Measurements from ENCODE around the gene MEIS1.

Gene MEIS1

GRCh38 chr2:66587216-66587615 is 152.3 kb downstream of the MEIS1 start:
- no peak for DNase-seq

GRCh38 chr2:66594001-66594400 is 159.1 kb downstream of the MEIS1 start:
- DNase-seq = no peak

GRCh38 chr2:66595556-66595955 is 160.6 kb downstream of the MEIS1 start:
- no peak for DNase-seq

- DNase-seq = no peak
Observed at GRCh38 chr2:66596256-66596655, 161.3 kb downstream of the MEIS1 start.

GRCh38 chr2:66601624-66602023 is 166.7 kb downstream of the MEIS1 start:
- DNase-seq = no peak

GRCh38 chr2:66602341-66602740 is 167.4 kb downstream of the MEIS1 start:
- no peak for DNase-seq

- DNase-seq = no peak
Observed at GRCh38 chr2:66604326-66604725, 169.4 kb downstream of the MEIS1 start.

- DNase-seq = no peak
Observed at GRCh38 chr2:66604976-66605375, 170.1 kb downstream of the MEIS1 start.

- DNase-seq = no peak
Observed at GRCh38 chr2:66607152-66607551, 172.2 kb downstream of the MEIS1 start.
